ENCODE measurements around the gene PLXNA3.

Gene PLXNA3

GRCh38 chrX:154502098-154502497 lies 44.0 kb downstream of the PLXNA3 start:
- no peak for DNase-seq (ENCODE audit: low read depth)

DNA sequence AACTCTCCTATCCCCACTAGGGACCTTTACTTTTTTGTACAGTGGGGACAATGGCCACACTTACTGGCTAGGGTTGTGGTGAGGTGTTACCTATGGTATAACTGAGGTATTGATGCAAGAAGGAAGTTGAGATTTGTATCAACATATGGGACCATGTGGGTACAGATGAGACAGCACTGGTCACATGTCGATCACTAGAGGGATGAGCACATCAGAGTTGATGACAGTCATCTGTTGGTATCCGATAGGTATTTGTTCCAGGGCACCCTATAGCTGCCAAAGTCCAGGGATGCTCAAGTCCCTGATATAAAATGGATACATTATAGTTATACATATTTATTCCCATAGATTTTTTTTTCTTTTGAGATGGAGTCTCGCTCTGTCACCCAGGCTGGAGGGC lies 44.9 kb downstream of the PLXNA3 start:
- DNase-seq (ENCODE audit: low read depth) = no peak

DNA sequence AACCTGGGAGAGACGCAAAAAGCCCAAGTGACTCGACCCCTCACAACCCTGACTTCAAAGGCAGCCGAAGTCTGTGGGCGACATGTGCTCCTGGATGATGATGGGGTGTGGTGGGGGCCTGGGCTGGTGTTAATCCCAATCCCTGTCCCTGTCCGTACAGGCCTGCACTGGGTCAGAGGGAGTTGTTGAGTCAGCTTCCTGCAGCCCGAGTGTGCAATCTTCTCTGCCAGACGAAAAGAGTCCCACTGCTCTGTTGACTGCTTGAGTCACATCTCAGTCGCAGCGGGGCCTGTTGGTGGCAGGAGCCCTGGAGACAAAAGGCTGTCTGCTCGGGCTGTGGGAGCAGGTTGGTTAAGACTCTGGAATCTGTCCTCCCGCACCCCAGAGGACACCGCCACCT lies 47.7 kb downstream of the PLXNA3 start:
- DNase-seq (ENCODE audit: low read depth) = no peak

- DNase-seq (ENCODE audit: low read depth) = no peak
These were observed 48.6 kb downstream of the PLXNA3 start for GRCh38 chrX:154506483-154507332.

DNA sequence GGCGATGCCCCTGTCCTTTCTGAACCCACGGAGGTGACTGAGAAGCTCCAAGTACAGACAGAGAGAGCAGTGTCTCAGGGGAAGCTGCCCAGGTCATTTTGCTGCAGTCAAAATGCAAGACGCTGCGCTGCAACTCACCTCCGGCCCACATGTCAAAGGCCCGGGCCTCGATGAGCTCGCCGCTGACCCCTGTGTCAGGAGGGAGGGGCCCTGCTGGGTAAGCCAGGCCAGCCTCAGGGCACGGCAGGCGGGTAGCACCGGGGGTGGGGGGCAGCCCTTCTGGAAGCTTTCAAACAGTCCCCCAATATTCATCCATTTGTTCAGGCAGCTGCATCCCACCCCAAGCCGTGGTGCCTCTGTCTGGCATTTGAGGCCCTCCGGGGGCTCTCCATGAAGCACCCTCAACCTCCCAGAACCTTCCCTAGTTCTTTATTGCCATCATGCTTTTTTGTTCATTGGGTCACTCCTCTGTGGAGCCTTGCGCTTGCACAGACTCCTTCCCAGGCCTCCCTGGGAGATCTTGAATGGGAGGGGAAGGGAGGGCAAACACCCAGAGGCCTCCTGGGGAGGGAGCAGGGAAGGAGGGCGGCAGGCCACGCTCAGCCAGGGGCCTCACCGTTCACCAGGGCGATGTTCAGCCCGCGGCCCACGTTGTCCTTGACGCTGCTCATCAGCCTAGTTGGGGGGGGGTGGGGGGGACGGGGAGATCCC lies 49.7 kb downstream of the PLXNA3 start:
- DNase-seq (ENCODE audit: low read depth) = no peak

DNA sequence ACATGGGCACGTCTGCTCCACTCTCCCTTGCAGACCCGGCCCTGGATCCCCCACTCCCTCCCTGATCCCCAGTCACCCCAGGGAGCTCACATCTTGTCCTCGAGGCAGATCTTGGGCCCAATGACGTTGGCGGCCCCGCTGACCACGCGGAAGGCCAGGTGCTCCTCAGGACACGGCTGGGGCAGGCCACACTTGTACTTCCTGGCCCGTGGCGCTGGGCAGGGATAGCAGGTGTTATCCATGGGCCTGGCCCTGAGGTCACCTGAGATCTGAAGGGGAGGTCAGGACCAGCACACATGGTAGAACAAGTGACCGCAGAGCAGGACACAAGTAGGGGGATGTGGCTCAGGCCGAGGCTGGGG lies 50.3 kb downstream of the PLXNA3 start:
- DNase-seq (ENCODE audit: low read depth) = no peak

DNA sequence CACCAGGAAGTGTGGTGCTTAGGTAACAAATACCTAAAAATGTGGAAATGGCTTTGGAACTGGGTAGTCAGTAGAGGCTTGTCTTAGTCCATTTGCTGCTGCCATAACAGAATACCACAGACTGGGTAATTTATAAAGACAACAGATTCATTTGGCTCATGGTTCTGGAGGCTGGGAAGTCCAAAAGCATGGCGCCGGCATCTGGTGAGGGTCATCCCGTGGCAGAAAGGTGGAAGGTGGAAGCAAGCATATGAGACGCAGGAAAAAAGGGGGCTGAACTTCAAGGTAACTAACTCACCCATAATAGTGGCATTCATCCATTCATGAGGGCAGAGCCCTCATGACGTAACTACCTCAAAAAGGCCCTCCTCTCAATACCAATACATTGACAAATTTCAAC lies 51.4 kb downstream of the PLXNA3 start:
- no peak for DNase-seq (ENCODE audit: low read depth)

- no peak for DNase-seq (ENCODE audit: low read depth)
These were observed 53.7 kb downstream of the PLXNA3 start for GRCh38 chrX:154511761-154512160.

- no peak for DNase-seq (ENCODE audit: low read depth)
These were observed 54.9 kb downstream of the PLXNA3 start for GRCh38 chrX:154512879-154513553.

- no peak for DNase-seq (ENCODE audit: low read depth)
These were observed 55.6 kb downstream of the PLXNA3 start for GRCh38 chrX:154513716-154514115.

- DNase-seq (ENCODE audit: low read depth) = no peak
These were observed 57.2 kb downstream of the PLXNA3 start for GRCh38 chrX:154515090-154515965.

DNA sequence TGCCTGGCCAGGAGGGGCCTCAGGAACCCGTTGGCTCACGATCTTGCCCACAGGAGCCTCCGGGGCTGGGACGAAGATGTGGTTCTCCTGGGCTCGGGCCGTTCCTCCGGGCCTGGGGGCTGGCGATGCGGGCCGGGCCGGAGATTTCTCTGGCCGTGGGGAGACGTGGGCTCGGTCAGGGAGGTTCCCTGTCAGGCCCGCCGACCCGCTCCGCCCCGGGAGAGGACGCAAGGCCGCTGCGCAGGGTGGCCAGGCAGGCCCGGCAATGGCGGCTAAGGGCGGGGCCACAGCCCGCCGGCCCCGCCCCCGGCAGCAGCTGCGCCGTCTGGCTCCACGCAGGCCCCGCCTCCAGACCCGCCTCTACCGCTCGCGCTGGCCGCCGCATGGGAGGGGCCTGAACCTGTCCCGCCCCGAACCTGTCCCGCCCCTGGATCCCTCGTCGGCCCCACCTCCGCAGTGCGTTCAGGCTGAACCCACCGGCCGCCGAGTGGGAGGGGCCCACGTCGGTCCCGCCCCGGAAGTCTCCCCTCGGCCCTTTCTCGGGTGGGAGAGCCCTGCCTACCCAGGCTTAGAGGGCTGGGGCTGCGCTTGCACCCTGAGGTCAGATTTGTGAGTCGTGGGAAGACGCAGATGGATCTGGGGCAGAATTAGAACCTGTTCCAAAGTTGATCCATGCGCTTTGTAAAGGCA lies 58.0 kb downstream of the PLXNA3 start, which contains the start of gene FAM3A:
FAM3A (minus strand) TSS at position 267 of the 690 bp plus-strand sequence. CDS start 460 bp downstream, outside the sequence.
- peak; percentile 64 for DNase-seq (ENCODE audit: low read depth)

DNA sequence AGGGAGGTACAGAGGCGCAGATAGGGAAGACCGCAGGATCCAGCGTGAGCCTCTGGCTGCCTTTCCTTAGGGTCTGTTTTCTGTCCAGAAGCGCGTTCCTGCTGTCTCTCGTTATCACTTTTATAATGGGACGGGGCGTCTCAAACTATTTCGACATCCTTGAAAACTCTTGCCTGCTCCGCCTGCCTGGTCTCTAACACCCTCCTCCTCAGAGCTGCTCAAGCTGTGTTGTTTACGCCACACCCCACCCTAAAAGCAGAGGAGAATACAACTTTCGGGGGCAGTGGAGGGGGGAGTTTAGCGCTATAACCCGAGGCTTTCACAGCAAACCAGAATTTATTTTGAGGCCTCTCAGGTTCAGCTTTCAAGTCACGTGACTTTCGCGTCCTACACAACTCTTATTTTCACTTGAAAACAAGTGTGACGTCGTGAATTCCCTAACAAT lies 58.6 kb downstream of the PLXNA3 start:
- no peak for DNase-seq (ENCODE audit: low read depth)

DNA sequence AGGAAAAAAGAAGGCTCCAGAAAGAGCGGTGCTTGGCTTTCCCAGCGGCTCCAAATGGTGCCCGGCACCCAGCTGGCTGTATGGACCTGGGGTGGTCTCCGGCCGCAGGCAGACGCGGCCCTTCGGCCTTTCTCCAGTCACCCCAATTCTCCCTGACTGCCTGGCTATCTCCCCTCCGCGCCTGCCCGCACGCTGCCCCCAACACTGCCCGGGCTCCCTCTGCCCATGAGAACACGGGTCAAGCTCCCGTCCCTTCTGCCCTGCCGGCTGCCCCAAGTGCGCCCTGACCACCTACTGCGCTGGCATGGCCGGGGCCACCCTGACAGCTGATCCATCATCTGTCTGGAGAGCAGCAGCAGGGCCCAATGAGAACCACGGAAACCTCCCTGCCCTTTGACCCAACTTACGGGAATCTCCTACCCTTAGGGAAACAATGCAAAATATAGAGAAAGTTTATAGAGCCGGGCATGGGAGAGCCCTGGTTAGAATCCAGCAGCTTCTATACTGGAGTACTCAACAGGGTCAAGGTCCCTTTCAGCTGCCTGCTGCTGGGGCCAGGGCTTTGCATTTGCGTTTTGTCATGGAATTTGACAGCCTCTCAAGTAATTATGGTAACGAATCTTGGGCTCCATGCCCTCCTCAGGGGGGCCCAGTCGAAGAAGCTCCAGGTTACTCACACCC lies 59.2 kb downstream of the PLXNA3 start:
- no peak for DNase-seq (ENCODE audit: low read depth)

GRCh38 chrX:154519389-154519788 lies 61.3 kb downstream of the PLXNA3 start:
- no peak for DNase-seq (ENCODE audit: low read depth)

DNA sequence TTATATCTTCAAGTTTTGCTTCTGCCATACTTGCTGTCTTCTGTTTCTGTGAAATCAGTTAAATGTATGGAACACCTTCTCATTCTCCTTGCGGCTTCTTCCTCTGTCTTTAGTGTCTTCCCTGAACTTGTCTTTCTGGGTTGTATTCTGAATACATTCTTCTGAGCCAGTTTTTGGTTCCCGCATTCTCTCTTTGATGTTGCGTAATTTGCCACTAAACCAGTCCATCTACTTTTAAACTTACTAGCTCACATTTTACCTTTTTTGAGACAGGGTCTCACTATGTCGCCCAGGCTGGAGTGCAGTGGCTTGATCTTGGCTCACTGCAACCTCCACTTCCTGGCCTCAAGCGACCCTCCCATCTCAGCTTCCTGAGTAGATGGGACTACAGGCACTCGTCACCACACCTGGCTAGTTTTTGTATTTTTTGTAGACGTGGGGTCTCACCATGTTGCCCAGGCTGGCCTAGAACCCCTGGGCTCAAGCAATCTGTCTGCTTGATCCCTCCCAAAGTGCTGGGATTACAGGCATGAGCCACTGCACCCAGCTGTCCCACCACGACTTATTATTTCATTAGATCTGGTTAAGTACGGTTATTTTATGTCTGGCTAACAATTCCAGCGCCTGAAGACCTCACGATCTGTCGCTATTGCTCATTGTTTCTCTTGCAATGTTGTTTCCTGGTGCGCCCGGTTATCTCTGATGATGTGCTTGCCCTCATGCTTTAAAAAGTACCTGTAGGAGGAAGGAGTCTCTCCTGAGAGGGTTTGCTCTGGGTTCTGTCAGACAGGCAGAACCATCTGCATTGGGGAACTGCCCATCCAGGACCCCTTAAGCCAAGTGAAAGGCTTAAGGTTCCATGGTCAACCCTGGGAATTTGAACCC lies 67.8 kb downstream of the PLXNA3 start:
- DNase-seq (ENCODE audit: low read depth) = no peak

DNA sequence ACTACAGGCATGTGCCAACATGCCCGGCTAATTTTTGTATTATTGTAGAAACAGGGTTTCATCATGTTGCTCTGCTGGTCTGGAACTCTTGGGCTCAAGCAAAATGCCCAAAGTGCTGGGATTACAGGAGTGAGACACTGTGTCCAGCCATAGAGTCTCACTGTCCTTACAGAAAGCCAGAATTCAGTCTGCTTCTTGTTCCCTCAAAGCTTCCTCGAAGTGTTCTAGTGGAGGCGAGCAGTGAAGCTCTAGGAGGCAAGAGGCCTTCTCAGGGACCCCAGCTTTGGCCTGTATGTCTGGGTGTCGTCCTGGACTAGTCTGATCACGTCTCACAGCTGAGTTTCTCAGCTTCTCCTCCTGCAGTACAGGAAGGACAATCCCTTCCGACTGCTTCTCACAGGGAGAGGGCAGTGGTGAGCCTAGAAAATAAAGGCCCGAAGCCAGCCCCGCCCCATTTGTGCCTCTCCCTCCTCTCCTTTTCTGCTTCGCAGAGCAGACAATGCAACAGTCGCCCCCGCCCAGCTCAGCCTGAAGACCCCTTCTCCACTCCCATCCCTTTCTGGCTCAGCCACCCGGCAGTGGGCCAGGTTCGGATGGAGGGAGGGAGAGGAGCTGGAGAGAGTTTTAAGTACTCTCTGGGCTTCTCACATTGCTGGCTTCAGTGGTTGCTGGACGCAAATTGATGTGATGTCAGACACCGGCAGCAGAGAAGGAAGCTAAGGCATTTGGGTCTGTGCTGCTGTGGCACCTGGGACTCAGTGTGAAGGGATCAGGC lies 69.0 kb downstream of the PLXNA3 start:
- DNase-seq (ENCODE audit: low read depth) = no peak
